HG02623 (cell line): ENCODE results near the gene RGS16.

ENCODE experiments used
- ATAC-seq: cut with Tn5 transposase; IDR thresholded peaks from one replicate; pipeline ENCODE4 v1.9.1; 2021; ENCODE audit warnings: moderate library complexity; ENCODE audit not compliant: unreplicated experiment

Gene RGS16

DNA sequence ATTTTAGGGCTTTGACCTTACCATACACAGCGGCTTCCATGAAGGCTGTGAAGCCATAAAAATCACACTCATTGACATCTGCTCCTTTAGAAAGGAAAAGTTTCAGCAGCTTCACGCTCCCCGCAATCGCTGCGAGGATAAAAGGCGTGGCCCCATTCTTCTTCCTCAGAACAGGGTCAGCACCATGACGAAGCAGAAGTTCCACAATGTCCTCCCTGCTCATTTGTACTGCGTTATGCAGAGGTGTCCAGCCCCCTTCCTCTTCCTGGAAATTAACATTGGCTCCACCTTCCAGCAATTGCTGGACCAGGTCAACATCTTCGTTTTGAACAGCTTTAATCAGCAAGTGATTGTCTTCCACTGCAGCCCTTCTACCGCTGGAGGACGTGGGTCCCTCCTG is 17.8 kb downstream of the RGS16 start:
- no peak for ATAC-seq

DNA sequence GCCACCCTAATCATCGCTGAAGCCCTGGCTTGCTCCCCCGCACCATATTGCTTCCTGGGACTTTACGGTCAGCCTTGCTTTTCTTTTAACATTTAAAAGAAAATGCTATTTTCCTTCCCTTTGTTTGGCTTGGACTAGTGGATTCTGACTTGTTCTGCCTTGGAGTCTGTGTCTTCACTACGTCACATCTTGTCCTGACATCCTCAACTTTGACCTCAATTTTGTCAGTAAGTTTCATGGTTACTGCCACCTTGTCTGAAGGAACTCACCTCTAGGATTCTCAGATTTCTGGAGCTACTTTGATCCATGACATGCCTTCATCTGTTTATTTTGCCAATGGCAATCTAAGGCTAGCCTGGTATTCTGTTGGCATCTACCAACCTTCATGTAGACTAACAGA is 19.4 kb downstream of the RGS16 start:
- no peak for ATAC-seq

DNA sequence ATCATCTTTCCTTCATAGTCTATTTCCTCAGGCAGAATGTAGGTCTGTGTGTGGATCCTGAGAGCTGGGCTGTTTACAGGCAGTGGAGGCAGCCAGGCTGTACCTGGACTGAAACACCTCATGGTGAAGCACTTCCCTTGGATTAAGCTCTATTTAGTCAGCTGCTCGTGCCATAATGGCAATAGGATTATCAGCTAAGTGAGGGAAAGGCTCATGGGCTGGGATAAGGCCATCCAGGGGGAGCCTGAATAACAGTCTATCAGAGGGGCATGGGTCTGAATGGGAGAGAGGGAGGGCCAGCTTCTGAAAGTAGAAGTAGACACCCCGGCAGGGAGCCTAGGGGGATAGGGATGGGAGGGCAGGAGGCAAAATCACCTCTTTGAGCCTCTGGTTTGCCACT is 23.5 kb downstream of the RGS16 start:
- no peak for ATAC-seq

DNA sequence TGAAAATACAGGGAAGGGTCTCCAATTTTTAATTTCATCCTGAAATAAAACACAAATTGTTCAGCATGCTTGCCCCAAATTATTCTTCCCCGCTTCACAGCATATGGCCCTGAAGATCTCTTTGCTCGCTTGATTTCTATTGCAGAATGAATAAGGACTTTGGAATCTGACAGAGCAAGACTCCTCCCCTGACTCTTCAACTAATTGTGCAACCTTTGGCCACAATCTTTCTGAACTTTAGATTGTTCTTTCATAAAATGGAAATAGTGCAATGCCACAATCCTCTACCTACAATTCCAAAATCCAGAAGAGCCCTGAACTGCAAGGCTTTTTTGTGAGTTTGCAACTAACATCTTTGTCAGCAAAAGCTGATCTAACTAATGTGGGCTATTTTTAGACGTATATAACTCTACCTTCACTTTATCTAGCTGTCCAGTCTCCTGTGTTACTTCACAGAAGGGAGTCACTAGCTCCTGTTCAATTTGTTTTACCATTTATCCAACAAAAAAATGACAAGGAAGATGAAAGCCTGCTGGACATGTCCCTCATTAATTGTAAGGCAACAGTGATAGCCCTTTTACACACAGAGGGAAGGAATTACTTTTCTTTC is 28.5 kb downstream of the RGS16 start:
- no peak for ATAC-seq

DNA sequence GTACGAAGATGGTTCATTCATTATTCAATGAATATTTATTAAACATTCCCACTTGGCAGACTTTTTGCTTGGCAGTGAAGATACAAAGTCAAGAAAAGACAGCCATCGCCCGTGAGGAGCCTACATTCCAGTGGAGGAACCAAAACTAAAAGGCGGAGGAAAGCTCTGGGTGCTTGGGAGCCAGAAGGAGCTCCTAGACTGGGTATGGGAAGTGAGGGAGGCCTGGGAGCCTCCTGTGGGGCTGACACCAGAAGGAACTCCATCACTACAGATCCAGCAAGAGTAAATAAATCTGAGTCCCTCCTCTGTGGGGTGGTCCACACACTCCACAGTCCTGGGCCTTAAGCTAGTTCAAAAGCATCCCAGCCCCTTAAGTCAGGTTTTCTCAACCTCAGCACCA is 30.0 kb downstream of the RGS16 start:
- ATAC-seq: no peak

DNA sequence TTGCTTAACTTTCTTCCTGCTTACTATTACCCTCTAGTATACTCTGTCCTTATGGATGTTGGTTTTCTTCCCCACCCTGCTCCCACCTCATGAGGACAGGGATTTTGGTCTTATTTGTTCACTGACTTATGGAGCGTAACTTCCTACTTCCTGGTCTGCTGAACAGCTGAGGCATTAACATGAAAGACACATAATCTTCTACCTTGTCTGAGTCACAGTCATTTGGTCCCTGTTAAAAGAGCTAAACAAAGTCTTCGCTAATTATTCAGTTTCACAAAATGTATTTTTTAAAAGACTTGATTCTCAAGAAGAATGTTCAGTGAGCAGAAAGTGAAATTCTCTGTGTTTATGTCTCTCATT is 33.6 kb downstream of the RGS16 start:
- no peak for ATAC-seq

DNA sequence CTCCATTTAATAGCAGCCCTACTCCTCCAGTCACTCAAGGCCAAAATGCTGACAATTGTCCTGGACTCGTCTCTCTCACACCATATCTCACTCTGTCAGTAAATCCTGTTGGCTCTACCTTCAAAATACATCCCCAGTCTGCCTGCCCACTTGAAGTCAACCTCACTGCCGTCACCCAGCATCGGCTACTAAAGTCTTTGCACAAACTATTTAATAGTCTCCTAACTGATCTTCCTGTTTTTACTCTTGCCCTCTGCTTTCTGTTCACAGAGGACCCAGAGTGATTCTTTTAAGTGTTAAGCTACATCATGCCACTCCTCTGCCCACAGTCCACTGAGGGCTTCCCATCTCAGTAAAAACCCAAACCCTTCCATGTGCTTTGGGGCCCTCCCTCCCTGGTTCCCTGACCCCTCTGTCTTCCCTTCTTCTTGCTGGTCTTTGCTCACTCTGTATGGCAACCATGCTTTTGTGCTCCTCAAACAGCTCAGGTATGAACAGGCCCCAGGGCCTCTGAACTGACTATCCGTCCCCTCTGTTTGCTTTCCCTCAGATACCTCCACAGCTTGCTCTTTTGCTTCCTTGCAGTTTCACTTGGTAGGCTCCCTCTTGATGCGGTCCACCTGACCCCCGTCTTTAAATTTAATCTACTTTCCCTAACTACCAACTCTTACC is 34.1 kb downstream of the RGS16 start:
- ATAC-seq: no peak

DNA sequence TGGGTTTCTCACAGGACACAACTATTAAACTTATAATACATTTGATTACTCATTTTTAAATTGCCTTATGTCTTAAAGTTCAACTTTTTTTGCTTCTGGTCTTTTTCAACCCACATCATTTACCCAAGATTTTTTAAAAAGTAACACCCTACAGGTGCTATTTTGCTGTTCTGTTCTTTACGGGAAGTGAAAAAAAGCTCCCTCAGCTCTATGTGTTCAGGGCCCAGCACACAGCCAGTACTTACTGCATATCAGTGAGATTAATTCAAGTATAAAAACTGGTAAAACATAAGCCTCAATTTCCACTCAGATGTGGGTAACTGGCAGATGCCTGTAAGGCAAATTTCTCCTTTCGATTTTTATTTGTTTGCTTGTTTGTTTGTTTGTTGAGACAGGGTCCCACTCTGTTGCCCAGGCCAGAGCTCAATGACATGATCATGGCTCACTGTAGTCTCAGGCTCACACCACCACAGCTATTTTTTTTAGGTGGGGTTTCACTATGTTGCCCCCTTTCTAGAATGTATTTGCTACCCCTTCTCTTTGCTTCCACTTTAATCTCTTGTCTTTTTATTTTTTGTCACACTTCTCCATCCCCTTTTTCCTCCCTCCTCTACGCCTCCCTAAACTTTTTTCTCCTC is 35.4 kb downstream of the RGS16 start:
- ATAC-seq: no peak

DNA sequence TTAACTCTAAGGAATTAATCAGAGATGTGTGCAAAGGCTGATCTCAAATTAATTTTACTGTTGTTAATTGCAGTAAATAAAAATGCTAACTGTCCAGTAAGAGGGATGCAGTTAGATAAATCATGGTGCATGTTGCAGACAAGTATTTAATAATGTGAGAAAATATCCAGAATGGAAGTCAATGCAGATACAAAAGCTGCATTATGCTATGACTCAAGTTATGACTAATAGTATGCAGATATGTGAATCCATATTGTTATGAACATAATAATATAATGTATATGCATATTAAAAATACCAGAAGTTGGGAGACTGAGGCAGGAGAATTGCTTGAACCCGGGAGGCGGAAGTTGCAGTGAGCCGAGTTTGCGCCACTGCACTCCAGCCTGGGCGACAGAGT is 36.6 kb downstream of the RGS16 start:
- no peak for ATAC-seq

DNA sequence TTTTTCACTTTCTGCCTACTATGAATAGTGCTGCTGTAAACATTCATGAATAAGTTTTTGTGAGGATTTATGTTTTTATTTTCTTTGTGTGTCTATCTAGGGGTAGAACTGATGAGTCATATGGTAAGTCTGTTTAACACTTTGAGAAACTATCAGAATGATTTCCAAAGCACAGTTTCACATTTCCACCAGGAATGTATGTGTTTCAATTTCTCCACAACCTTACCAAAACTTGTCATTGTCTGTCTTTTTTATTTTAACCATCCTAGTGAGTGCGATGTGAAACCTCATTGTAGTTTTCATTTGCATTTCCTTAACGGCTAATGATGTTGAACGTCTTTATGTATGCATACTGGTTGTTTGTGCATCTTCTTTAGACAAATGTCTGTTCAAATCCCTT is 38.7 kb downstream of the RGS16 start:
- no peak for ATAC-seq

DNA sequence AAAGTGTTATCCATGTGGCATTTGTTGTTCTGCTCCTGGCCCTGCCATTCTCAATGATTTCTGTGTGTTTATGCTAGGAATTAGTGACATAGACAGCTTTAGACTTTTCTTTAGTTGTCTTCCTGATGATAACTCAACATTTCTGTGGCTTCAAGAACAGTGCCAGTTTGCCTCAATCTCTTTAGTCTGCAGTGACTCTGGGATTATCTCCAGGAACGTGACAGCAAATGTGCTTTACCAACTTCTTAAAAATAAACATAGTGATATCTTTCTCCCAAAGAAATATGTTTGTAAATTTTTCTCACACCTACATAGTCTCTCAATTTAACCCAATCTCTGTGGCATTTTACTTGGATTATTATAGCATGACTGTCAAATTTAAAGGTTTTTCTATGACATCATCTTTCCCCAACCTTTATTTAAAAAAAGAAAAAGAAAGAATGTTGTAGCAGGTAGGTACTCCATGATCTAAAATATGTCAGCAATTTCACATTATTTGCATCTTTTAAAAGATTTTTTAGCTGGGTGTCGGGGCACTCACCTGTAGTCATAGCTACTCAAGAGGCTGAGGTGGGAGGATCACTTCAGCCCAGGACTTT is 39.7 kb downstream of the RGS16 start:
- no peak for ATAC-seq

DNA sequence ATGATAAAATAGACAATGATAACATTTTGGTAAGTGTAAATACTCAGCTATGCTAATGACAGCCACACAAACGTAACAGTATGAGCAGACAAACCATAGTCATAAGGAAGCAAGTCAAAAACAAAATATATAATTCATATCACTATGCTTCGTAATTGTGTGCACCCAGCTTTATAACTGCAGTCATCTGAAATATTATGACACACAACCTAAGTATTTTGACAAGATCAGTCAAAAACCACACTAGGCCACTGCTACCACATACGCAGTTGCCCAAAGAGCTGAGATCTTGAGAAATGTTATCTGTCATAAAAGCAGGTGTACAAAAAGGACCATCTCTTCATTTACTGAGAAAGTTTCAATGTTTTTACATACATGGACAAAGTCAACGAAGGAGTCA is 41.1 kb downstream of the RGS16 start:
- ATAC-seq: no peak

DNA sequence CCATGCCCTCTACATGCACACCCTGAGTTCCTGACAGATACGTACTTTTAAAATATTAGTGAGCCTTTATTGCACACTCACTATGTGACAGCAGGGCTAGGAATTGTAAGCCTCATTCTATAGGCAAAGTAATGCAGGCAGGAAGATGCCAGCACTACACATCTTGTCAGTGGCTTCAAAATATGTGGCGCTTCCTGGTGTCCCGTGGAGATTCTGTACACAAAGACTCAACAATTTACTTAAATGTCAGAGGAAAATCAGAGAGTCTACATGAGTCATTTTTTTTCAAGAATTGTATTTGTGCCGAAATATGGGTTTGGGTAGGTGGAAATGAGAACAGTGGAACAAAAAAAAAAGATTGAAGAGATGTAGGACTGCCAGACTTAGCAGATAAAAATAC is 42.7 kb downstream of the RGS16 start:
- ATAC-seq: no peak

DNA sequence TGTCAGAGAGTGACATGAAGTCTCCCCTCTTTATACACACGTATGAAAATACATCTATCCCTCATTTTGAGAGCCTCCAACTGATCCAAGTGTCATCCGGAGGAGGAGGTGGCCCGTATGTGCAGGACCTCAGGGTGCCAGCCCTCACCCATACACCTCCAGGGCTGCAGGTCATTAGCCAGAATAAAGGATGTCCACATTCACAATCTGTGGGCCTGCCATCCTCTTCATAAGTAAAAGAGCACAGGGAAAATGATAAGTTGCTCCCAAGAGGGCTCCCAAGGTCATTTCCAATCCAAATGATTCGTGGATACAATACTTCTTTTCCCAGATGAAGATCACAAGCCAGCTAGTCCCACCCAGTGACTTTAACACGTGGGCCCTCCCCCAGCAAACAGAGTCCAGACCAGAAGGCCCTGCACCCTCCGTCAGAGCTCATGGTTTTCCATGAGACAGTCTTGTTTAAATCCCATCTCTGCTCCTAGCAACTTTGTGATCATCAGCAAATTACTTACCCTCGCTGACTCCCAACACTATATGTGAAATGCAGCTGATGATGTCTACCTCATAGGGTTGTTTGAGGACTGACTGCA is 43.7 kb downstream of the RGS16 start:
- no peak for ATAC-seq

DNA sequence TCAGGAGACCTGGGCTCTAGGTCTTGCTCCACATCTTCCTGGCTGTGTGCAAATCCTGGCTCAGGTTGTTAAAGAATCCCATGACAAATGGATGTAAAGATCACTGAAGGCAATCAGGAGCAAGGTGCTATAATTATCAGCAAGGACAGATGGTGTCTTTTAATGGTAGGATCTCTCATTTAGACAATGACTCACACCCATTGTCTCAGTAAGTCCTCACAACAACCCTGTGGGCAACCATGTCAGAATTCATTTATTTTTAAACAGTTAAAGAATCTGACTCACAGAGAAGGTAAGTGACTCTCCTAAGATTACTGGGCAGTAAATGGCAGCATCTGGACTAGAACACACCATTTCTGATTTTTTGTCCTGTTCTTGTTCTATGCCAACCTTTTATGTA is 47.9 kb downstream of the RGS16 start:
- ATAC-seq: no peak

DNA sequence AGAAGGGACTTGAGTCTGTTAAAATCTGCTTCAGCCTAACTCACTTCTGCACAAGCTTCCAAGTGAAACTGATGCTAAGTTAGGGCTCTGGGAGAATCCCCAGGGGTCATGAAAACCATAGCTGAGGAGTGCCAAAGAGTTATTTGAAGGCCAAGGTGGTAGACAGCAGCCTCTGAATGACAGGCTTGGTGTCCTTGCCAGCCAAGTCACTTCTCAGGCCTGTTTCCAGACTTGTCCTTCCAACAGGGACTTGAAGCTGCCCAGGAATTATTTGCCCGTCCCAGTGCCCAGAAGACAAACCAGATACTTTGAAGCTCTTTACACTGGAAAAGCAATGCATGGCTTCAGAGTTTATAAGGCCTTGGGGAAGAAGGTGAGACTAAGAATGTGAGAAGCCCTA is 48.7 kb downstream of the RGS16 start:
- ATAC-seq: no peak

DNA sequence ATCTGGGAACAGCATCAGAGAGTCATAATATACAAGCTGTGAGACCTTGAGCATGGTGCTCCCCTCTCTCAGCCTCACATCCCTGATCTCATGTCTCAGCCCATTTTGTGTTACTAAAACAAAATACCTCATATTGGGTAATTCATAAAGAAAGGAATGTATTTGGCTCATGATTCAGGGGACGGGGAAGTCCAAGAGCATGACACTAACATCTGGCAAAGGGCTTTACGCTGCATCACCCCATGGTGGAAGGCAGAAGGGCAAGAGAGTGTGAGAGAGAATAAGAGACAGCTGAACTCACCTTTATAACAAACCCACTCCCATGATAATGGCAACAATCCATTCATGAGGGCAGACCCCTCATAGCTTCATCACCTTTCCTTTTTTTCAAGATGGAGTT is 51.7 kb downstream of the RGS16 start:
- ATAC-seq: no peak

DNA sequence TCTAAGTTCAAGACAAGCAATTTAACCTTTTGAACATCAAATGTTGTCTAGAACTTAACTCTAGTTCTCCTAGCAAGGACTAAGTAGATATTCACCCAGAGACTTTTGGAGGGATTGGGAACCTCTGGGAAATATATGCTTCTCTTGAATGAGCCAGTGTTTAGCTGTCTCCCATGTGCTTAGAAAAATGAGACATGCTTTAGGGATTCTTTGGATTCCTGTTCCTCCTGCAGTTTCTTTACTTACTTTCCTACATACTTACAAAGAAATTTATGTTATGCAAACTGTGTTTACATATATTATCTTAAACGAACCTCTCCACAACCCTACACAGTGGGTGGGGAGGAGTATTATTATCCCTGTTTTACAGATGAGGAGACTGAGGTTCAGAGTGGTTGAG is 54.4 kb downstream of the RGS16 start:
- ATAC-seq: no peak

DNA sequence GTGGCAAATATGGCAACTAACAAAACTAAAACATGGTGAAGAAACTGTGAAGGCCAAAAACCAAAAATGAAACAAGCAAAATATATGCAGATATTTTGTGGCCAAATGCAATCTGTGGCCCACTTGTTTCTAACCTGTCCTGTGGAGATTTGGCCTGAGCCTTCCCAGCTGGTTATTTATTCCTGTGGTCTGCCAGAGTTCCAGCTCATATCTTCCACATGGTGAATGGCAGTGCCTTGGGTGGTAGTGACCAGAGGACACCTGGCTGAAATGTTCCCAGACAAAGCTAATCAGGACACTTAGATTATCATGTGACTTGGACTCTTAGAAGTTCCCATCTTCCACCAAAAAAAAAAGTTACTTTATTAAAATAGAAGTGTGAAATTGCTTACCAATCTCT is 54.8 kb downstream of the RGS16 start:
- no peak for ATAC-seq
